Stimulated activated CD8-positive, alpha-beta memory T cell treated with anti-CD3 and anti-CD28 coated beads, Interleukin-4, amount 100 ng/mL, for 48 hours (primary cell): ENCODE measurements around the gene POLRMT.
A peak's percentile ranks its signal among the peaks of the same experiment; 100 is the strongest.

Experiments
- DNase-seq: peaks from one replicate; pipeline ENCODE4 v3.0.0-alpha.2; 2020

Gene POLRMT

DNA sequence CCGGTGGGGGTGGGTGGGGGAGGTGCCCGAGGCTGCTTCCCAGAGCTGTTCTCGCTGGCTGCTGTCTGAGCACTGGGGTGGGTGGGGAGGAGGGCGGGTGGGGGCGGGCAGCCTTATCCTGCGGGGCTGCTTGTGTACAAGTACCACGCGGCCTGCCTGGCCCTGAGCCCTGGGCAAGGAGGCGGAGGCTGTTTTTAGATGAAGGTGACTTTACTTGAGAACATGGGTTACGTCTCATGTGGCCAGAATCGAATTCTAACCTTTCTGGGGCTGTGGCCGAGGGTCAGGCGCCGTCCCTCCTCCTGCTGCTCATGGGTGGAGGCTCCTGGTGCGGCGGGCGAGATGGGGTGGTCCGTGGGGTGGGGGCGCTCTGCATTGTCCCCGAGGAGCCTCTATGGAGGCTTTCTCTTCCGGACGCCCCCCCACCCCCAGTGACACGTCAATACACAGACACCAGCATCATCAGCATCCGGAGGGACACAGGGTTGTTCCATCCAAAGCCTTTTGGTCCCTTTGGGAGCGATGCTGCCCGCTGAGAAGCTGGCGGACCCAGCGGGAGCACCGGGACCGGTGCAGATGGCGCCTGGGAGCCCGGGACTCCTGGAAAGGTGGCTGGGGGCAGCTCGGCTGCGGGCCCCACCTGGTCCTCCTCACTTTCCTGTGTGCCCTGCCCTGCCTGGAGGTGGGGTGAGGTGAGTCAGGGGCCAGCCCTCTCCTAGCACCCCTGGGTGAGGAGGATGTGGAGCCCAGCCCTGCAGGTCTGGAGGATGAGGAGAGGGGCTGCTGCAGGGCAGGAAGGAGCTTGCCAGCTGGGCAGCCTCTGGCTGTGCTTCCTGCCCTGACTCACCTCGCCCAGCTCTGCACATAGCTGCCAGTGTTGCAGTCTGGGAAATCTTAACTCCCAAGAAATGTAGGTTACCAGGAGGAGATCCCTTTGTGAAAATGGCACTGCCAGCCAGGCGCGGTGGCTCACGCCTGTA lies 57.5 kb downstream of the POLRMT start:
- no peak for DNase-seq

- DNase-seq = no peak
Observed at GRCh38 chr19:574658-575526, 58.4 kb downstream of the POLRMT start.

DNA sequence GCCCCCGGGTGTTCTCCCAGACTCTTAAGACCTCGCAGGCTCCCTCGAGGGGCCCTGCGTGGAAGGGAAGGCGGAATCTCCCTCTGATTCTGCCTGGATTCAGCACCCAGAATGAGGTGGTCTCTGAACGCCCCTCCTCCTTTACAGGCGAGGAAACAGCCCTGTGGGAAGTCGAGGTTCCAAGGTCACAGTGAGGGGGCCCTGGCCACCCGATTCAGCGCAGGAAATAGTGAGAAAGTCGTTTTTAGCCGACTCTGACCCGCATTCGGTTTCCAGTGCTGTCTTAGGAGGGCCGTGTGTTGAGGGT lies 59.9 kb downstream of the POLRMT start:
- no peak for DNase-seq

DNA sequence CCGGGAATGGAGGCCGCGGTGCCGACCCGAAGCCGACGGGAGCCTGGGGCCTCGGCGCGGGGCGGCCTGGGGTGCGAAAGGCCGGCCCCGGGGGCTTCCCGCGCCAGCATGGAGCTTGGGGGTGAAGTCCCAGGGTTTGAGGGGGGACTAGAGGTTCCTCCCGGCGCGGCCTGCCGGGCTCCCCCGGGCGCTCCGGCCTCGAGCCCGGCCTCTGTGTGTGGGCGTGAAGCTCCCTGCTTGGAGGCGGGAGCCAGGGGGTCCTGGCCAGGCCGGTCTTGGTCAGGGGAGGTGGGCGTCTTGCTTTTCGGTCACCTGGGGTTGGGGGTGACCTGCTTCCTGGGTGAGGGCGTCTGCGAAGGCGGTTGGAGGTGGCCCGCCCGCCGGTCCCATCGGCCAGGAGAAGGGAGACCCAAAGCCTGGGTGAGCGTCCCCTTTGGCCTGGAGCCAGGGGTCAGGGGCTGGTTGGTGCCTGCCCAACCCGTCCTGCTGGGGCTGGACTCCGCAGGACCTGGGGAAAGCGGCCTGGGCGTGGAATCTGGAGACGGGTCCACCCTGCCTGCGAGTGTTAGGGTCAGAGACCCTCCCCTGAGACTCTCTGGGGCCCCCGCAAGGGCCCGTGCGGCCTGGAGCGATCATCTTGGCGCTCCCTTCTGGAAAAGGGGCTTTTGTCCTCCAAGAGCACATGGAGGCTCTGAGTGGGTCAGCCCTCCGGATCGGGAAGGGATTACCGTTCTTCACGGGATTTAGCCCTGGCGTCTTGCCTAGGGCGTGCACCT lies 60.4 kb downstream of the POLRMT start:
- DNase-seq = no peak

DNA sequence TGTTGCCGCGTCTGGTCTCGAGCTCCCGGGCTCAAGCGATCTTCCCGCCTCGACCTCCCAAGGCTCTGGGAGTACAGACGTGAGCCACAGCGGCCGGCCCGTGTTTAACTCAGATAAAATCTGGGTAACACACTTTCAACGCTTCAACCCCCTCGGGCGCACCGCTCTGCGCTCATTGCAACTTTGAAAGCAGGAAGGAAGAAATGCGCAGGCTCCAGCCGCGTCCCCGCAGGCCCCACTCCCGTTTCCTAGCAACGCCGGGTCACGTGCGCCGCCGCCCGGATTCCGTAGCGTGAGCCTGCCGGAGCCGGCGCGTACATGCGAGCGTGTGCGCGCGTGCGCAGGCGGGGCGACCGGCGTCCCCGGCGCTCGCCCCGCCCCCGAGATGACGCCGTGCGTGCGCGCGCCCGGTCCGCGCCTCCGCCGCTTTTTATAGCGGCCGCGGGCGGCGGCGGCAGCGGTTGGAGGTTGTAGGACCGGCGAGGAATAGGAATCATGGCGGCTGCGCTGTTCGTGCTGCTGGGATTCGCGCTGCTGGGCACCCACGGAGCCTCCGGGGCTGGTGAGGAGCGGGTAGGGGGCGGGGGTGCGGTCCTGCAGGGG lies 61.1 kb downstream of the POLRMT start, which contains the start of gene BSG:
Gene BSG (plus strand): TSS at position 457 of the 603 bp plus-strand sequence. CDS start 39 bp downstream, at position 496.
- DNase-seq = peak; percentile 99

DNA sequence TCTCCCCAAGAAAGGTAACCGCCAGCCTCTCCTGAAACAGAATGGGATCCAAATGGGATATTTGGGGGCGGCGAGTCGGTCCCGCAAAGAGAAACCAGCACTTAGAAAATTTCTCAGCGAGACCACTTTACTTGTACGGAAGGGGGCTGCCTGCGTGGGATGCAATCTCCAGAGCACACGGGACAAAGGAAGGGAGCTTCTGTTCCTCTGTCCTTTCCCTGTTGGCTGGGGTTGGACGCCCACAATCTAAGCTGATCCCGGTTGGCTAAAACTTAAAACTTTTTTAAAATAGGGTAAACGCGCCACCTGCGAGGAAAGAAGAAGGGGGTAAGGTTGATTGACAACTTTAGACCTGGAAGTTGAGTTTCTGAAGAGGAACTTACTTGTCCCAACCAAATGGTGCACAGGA lies 61.8 kb downstream of the POLRMT start:
- DNase-seq = no peak

- peak; percentile 74 for DNase-seq
Observed at GRCh38 chr19:570937-571565, 62.3 kb downstream of the POLRMT start.

DNA sequence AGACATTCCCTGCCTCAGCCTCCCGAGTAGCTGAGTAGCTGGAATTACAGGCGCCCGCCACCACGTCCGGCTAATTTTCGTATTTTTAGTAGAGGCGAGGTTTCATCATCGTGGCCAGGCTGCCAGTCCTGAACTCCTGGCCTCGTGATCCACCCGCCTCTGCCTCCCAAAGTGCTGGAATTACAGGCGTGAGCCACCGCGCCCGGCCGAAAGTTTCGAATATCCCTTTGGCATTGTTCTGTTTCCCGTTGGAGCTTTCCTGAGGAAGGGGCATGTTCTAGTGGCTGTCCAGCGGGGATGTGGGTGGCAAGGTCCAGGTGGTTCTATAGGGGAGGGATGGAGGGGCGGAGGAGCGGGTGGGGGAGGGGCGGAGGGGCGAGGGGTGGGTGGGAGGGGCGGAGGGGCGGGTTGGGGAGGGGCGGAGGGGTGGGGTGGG lies 63.1 kb downstream of the POLRMT start:
- DNase-seq = no peak

GRCh38 chr19:567296-567900 lies 65.9 kb downstream of the POLRMT start:
- DNase-seq = no peak
